Adrenal gland (tissue), 12 donors: ENCODE data around the gene TP73. TPM values are rescaled to one million over a fixed set of nuclear protein-coding genes. Genes with fewer than 3 reads are reported as not detected.

ENCODE experiments used
- DNase-seq, 7 donors: peaks; one replicate each; pipeline ENCODE4 v3.0.0-alpha.2; 2019 to 2020
- H3K27ac ChIP-seq, 5 donors: fragments of 200-600 bp; sonication (generic) in 4 of 5; 1 replicate in 3 of 5; 2 replicates in 2 of 5; pipeline versions ENCODE4 v1.5.1 to v1.8.0; 2016 to 2020; ENCODE audit warnings: mild to moderate bottlenecking in 1 of 5
- H3K27me3 ChIP-seq: fragments of 200-600 bp; 2 replicates; pipeline ENCODE4 v1.8.0; 2021
- H3K36me3 ChIP-seq, 2 donors: fragments of 200-600 bp; replicated peaks in 1 of 2; 1 replicate in 1 of 2; 2 replicates in 1 of 2; pipeline versions ENCODE4 v1.5.1 to v1.8.0; 2018 to 2022
- H3K4me1 ChIP-seq, 2 donors: fragments of 200-600 bp; replicated peaks in 1 of 2; 1 replicate in 1 of 2; 2 replicates in 1 of 2; pipeline versions ENCODE4 v1.5.1 to v1.8.0; 2018 to 2021
- H3K4me3 ChIP-seq, 4 donors: fragments of 200-600 bp; sonication (generic) in 3 of 4; one replicate each; pipeline ENCODE4 v1.5.1; 2016 to 2018
- H3K9me3 ChIP-seq, 3 donors: fragments of 200-600 bp; sonication (generic) in 1 of 3; replicated peaks in 1 of 3; 1 replicate in 2 of 3; 2 replicates in 1 of 3; pipeline versions ENCODE4 v1.5.1 to v1.8.0; 2016 to 2021
- POLR2A ChIP-seq, 2 donors: fragments of 450-650 bp; IDR thresholded peaks; one replicate each; pipeline ENCODE4 v1.6.1; 2017; ENCODE audit warnings: antibody characterized with exemption in 2 of 2, mild to moderate bottlenecking in 2 of 2, moderate library complexity in 1 of 2
- WGBS, 4 donors: extraction: QIAGEN DNeasy Blood & Tissue Kit in 2 of 4; methylation state at CpG; one replicate each; pipeline versions ENCODE4 v1.1.5 to v1.1.7; 2013 to 2017; 5-methylcytosine and 5-hydroxymethylcytosine counted together
- intact Hi-C, 2 donors: fragments of 100-400 bp; cut with DNase I; formaldehyde crosslinking; loops; one replicate each; pipeline versions ENCODE4 v1.14.1 to v1.15.0; 2022 to 2023
- polyA plus RNA-seq, 3 donors: library from polyadenylated mRNA; stranded (reverse); fragments of 200-250 nt in 2 of 3; fragments of 350-450 nt in 1 of 3; fragmentation: Illumina TruSeq in 1 of 3; extraction: RNeasy Lipid Tissue Mini Kit (QIAGEN cat#74804) in 1 of 3; gene quantifications; one replicate each; pipeline ENCODE4 v1.2.3, GENCODE V29; 2013 to 2014
- total RNA-seq, 9 donors: library from RNA; depleted of rRNA in 4 of 9; stranded (reverse); fragments of >200 nt in 4 of 9; fragments of 120-200 nt in 1 of 9; fragmentation: NEBNext Ultra II Directional in 1 of 9; extraction: Animal tissue kit (Norgen Biotek cat#: 25700) in 1 of 9; gene quantifications; one replicate each; pipeline versions ENCODE4 v1.1.0 to v1.2.4, GENCODE V29; 2013 to 2023
- TF ChIP-seq, protein P1 (sequence below), 6 experiments: fragments of 450-650 bp in 4 of 6; fragments of 200-600 bp in 2 of 6; sonication (generic) in 1 of 6; IDR thresholded peaks; 1 replicate in 5 of 6; 2 replicates in 1 of 6; pipeline versions ENCODE4 v1.5.1 to v1.8.0; 2016 to 2021; ENCODE audit warnings: antibody characterized with exemption in 6 of 6, mild to moderate bottlenecking in 2 of 6, moderate library complexity in 1 of 6
- donor health status: healthy with polysubstance abuse.
- donor health status: Bipolar disorder and iron deficiency.
- donor health status: DM: yes; HTN: yes; CAD: no.
- donor health status: DM: no; HTN: no; CAD: no.
- donor health status: DM: no; HTN: no; CAD: no.
- donor health status: DM: yes; HTN: yes; CAD: no.

The TP73 gene
- total and polyA plus RNA-seq, 12 donors, result 0.03 to 0.22 (median 0.14) TPM; not detected in 6

- DNase-seq, result no peak
- Histone ChIP-seq H3K27me3 (peaks cover 12% of the 10 kb centered on the region), H3K27ac (no peak overlapping the region), H3K4me3 (no peak overlapping the region), H3K4me1 (no peaks in the 10 kb centered on the region), H3K36me3 (no peaks in the 10 kb centered on the region), H3K9me3 (no peaks in the 10 kb centered on the region)
- 35 to 53% (median 42%) methylated on average over 6 to 35 of the region's 35 CpGs for WGBS, 4 donors
- intact Hi-C loops, result no loop called here
- TF ChIP-seq POLR2A (IDR thresholded peaks at IDR 0.05), result no peak
- TF ChIP-seq, protein P1, sequence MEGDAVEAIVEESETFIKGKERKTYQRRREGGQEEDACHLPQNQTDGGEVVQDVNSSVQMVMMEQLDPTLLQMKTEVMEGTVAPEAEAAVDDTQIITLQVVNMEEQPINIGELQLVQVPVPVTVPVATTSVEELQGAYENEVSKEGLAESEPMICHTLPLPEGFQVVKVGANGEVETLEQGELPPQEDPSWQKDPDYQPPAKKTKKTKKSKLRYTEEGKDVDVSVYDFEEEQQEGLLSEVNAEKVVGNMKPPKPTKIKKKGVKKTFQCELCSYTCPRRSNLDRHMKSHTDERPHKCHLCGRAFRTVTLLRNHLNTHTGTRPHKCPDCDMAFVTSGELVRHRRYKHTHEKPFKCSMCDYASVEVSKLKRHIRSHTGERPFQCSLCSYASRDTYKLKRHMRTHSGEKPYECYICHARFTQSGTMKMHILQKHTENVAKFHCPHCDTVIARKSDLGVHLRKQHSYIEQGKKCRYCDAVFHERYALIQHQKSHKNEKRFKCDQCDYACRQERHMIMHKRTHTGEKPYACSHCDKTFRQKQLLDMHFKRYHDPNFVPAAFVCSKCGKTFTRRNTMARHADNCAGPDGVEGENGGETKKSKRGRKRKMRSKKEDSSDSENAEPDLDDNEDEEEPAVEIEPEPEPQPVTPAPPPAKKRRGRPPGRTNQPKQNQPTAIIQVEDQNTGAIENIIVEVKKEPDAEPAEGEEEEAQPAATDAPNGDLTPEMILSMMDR (IDR thresholded peaks at IDR 0.05), result no peak
Observed at GRCh38 chr1:3707298-3707938, 55.1 kb downstream of the TP73 start.

- intact Hi-C loops, result no loop called here
- Histone ChIP-seq H3K9me3 (no peaks in the 10 kb centered on the region), H3K4me3 (no peak overlapping the region), H3K27me3 (peaks cover 12% of the 10 kb centered on the region), H3K36me3 (no peaks in the 10 kb centered on the region), H3K4me1 (peaks cover 3% of the 10 kb centered on the region in 2 donors), H3K27ac (no peak overlapping the region)
- DNase-seq, result no peak
- TF ChIP-seq POLR2A (IDR thresholded peaks at IDR 0.05), result no peak
- TF ChIP-seq, protein P1 (IDR thresholded peaks at IDR 0.05), result no peak
- 68 to 100% (median 78%) methylated on average over 1 to 11 of the region's 11 CpGs for WGBS, 4 donors
Observed at GRCh38 chr1:3707939-3708328, 55.6 kb downstream of the TP73 start.

DNA sequence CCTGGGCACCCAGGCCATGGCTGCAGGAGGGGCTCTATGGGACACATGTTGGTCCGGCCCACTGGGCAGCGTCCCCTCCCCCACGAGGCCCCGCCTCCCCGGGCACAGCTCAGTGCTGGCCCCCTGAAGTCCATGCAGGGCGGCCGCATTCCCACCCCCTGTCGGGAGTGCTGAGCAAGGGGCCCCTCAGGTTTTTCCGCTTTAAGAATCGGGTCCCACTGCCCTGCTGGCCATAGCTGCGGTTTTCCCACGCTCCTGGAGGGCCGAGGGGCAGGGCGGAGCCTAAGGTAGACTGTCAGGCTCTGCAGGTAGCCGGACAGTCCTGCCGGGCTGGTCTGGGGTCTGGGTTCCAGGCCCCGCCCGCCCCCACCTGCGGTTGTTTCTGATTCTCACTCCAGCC lies 56.5 kb downstream of the TP73 start:
- Histone ChIP-seq H3K27ac (no peak overlapping the region), H3K9me3 (no peaks in the 10 kb centered on the region), H3K27me3 (peaks cover 12% of the 10 kb centered on the region), H3K36me3 (no peaks in the 10 kb centered on the region), H3K4me1 (peaks cover 7 to 11% of the 10 kb centered on the region in 2 donors), H3K4me3 (no peak overlapping the region)
- WGBS, 4 donors, result 36 to 45% (median 40%) methylated on average over 8 to 19 of the region's 19 CpGs
- no peak for DNase-seq
- TF ChIP-seq, protein P1 (IDR thresholded peaks at IDR 0.05), result no peak
- no peak for TF ChIP-seq POLR2A (IDR thresholded peaks at IDR 0.05)
- intact Hi-C loops, result no loop called here

- TF ChIP-seq, protein P1 (IDR thresholded peaks at IDR 0.05), result no peak
- no peak for TF ChIP-seq POLR2A (IDR thresholded peaks at IDR 0.05)
- intact Hi-C loops, result no loop called here
- Histone ChIP-seq H3K27ac (no peak overlapping the region), H3K27me3 (peaks cover 12% of the 10 kb centered on the region), H3K4me3 (no peak overlapping the region), H3K9me3 (no peaks in the 10 kb centered on the region), H3K4me1 (peaks cover 13 to 24% of the 10 kb centered on the region in 2 donors), H3K36me3 (no peaks in the 10 kb centered on the region)
- no peak for DNase-seq
- 76 to 93% (median 90%) methylated on average over 3 to 15 of the region's 15 CpGs for WGBS, 4 donors
Observed at GRCh38 chr1:3710251-3710650, 57.9 kb downstream of the TP73 start.
